ENCODE measurements around the gene PCDHA5. TPM values are rescaled to one million over a fixed set of nuclear protein-coding genes. Genes with fewer than 3 reads are reported as not detected.

PCDHA5 gene
- total and polyA plus RNA-seq, 10 of the 15 experiments (the other 5 are each of a cell fraction or from before 2014, with no cell fraction given): under 0.01 TPM; not detected in 9

DNA sequence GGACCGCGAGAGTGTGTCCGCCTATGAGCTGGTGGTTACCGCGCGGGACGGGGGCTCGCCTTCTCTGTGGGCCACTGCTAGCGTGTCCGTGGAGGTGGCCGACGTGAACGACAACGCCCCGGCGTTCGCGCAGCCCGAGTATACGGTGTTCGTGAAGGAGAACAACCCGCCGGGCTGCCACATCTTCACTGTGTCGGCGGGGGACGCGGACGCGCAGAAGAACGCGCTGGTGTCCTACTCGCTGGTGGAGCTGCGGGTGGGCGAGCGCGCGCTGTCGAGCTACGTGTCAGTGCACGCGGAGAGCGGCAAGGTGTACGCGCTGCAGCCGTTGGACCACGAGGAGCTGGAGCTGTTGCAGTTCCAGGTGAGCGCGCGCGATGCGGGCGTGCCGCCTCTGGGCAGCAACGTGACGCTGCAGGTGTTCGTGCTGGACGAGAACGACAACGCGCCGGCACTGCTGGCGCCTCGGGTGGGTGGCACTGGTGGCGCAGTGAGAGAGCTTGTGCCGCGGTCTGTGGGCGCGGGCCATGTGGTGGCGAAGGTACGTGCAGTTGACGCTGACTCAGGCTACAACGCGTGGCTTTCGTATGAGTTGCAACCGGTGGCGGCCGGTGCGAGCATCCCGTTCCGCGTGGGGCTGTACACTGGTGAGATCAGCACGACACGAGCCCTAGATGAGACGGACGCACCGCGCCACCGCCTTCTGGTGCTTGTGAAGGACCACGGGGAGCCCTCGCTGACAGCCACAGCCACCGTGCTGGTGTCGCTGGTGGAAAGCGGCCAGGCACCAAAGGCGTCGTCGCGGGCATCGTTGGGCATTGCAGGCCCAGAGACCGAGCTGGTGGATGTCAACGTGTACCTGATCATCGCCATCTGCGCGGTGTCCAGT is 14.5 kb downstream of the PCDHA5 start:
- H3K4me2 ChIP-seq (ENCODE audit: control insufficient read depth, insufficient read depth): no peak overlapping the region
- ATAC-seq (no peak), FAIRE-seq (no peak), DNase-seq (ENCODE audit: low read depth, low spot score) (no peak)
- no peak overlapping the region for H3K27ac ChIP-seq (ENCODE audit: control insufficient read depth, insufficient read depth)
- no peaks in the 10 kb centered on the region for H3K79me2 ChIP-seq (ENCODE audit: control insufficient read depth, insufficient read depth, low read length)
- H3K36me3 ChIP-seq (ENCODE audit: control insufficient read depth in 2 of 2, insufficient read depth in 2 of 2, low read length in 1 of 2): no peaks in the 10 kb centered on the region
- H3K9ac ChIP-seq (ENCODE audit: control insufficient read depth, insufficient read depth, low read length): no peak overlapping the region
- ChIA-PET SMC1A (ENCODE audit: uncharacterized antibody, unreplicated experiment) (no interaction called here), POLR2A (no interaction called here), CTCF (no interaction called here), RAD21 (ENCODE audit: unreplicated experiment) (no interaction called here)
- in situ Hi-C loops (cut with MboI) (no loop called here), intact Hi-C loops (cut with micrococcal nuclease; ENCODE audit: unreplicated experiment) (no loop called here)
- H3K9me3 ChIP-seq (replicated peaks; ENCODE audit: control insufficient read depth, insufficient read depth, low read length): no peaks in the 10 kb centered on the region; the same call in 2 of the 3 replicates
- no peaks in the 10 kb centered on the region for H3K4me1 ChIP-seq (ENCODE audit: control insufficient read depth, insufficient read depth, low read length)
- TF ChIP-seq CREM (IDR thresholded peaks at IDR 0.05; ENCODE audit: low read depth): no peak
- H3K4me3 ChIP-seq: no peak overlapping the region
- no TSS peak for BruUV-seq (replicated peaks)
- H4K20me1 ChIP-seq (ENCODE audit: control insufficient read depth, insufficient read depth): no peaks in the 10 kb centered on the region
- 88% methylated on average over 75 of the region's 103 CpGs for WGBS (ENCODE audit: insufficient coverage, insufficient replicate concordance, low lambda C conversion rate, missing lambda C conversion rate)
- no peaks in the 10 kb centered on the region for H3K27me3 ChIP-seq (replicated peaks in 1 of 2; ENCODE audit: control insufficient read depth in 2 of 2, insufficient read depth in 2 of 2, low read length in 1 of 2)
- H2AFZ ChIP-seq (ENCODE audit: control insufficient read depth, low read depth, low read length): no peak overlapping the region

DNA sequence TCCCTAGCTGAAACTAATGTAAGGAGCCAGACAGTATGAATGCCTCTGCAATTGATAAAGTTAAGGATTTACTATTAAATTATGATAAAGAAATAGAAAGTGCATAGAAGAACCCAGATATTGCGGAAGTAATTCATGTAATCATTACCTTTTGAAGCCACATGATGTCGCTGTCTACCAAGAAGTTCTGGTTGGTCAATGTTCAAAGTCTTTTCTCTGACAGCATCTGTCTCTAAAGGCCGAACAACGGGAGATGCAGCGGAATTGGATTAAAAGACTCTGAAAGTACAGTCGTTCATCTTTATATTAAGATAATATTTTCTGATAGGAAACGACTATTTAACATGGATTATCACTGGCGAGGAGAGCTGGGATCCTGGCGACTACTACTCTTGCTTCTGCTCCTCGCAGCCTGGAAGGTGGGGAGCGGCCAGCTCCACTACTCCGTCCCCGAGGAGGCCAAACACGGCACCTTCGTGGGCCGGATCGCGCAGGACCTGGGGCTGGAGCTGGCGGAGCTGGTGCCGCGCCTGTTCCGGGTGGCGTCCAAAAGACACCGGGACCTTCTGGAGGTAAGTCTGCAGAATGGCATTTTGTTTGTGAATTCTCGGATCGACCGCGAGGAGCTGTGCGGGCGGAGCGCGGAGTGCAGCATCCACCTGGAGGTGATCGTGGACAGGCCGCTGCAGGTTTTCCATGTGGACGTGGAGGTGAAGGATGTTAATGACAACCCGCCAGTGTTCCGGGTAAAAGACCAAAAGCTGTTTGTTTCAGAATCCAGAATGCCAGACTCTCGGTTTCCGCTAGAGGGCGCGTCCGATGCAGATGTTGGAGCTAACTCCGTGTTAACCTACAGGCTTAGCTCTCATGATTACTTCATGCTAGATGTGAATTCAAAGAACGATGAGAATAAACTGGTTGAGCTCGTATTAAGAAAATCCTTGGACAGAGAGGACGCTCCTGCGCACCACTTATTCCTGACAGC is 19.9 kb downstream of the PCDHA5 start, which contains the start of gene PCDHA8:
Gene PCDHA8 (plus strand): TSS at position 210 of the 985 bp plus-strand sequence. CDS start 135 bp downstream, at position 345.
- Histone ChIP-seq H4K20me1 (ENCODE audit: control insufficient read depth, insufficient read depth) (no peaks in the 10 kb centered on the region), H3K36me3 (ENCODE audit: control insufficient read depth in 2 of 2, insufficient read depth in 2 of 2, low read length in 1 of 2) (no peaks in the 10 kb centered on the region), H3K27me3 (replicated peaks in 1 of 2; ENCODE audit: control insufficient read depth in 2 of 2, insufficient read depth in 2 of 2, low read length in 1 of 2) (no peaks in the 10 kb centered on the region), H3K9me3 (replicated peaks; ENCODE audit: control insufficient read depth, insufficient read depth, low read length) (no peaks in the 10 kb centered on the region; the same call in 2 of the 3 replicates), H3K4me1 (ENCODE audit: control insufficient read depth, insufficient read depth, low read length) (no peaks in the 10 kb centered on the region), H3K79me2 (ENCODE audit: control insufficient read depth, insufficient read depth, low read length) (no peaks in the 10 kb centered on the region), H3K9ac (ENCODE audit: control insufficient read depth, insufficient read depth, low read length) (no peak within 1 kb of the TSS), H3K4me3 (no peak within 1 kb of the TSS), H3K4me2 (ENCODE audit: control insufficient read depth, insufficient read depth) (no peak within 1 kb of the TSS), H2AFZ (ENCODE audit: control insufficient read depth, low read depth, low read length) (no peak within 1 kb of the TSS), H3K27ac (ENCODE audit: control insufficient read depth, insufficient read depth) (no peak within 1 kb of the TSS)
- TF ChIP-seq CHD1 (IDR thresholded peaks at IDR 0.05; ENCODE audit: low read depth, low read length) (no peak), SMAD1 (IDR thresholded peaks at IDR 0.05; ENCODE audit: low read depth, partially characterized antibody) (no peak), EED (IDR thresholded peaks at IDR 0.05; ENCODE audit: low read depth) (no peak)
- TF ChIP-seq, protein P1, sequence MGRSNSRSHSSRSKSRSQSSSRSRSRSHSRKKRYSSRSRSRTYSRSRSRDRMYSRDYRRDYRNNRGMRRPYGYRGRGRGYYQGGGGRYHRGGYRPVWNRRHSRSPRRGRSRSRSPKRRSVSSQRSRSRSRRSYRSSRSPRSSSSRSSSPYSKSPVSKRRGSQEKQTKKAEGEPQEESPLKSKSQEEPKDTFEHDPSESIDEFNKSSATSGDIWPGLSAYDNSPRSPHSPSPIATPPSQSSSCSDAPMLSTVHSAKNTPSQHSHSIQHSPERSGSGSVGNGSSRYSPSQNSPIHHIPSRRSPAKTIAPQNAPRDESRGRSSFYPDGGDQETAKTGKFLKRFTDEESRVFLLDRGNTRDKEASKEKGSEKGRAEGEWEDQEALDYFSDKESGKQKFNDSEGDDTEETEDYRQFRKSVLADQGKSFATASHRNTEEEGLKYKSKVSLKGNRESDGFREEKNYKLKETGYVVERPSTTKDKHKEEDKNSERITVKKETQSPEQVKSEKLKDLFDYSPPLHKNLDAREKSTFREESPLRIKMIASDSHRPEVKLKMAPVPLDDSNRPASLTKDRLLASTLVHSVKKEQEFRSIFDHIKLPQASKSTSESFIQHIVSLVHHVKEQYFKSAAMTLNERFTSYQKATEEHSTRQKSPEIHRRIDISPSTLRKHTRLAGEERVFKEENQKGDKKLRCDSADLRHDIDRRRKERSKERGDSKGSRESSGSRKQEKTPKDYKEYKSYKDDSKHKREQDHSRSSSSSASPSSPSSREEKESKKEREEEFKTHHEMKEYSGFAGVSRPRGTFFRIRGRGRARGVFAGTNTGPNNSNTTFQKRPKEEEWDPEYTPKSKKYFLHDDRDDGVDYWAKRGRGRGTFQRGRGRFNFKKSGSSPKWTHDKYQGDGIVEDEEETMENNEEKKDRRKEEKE (IDR thresholded peaks at IDR 0.05): no peak
- TF ChIP-seq, protein P2, sequence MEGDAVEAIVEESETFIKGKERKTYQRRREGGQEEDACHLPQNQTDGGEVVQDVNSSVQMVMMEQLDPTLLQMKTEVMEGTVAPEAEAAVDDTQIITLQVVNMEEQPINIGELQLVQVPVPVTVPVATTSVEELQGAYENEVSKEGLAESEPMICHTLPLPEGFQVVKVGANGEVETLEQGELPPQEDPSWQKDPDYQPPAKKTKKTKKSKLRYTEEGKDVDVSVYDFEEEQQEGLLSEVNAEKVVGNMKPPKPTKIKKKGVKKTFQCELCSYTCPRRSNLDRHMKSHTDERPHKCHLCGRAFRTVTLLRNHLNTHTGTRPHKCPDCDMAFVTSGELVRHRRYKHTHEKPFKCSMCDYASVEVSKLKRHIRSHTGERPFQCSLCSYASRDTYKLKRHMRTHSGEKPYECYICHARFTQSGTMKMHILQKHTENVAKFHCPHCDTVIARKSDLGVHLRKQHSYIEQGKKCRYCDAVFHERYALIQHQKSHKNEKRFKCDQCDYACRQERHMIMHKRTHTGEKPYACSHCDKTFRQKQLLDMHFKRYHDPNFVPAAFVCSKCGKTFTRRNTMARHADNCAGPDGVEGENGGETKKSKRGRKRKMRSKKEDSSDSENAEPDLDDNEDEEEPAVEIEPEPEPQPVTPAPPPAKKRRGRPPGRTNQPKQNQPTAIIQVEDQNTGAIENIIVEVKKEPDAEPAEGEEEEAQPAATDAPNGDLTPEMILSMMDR (IDR thresholded peaks at IDR 0.05 in 2 of 3, conservative IDR thresholded peaks at IDR 0.05 in 1 of 3; ENCODE audit: control insufficient read depth in 2 of 3, extremely low read depth in 1 of 3, insufficient read depth in 1 of 3, low read depth in 3 of 3, low read length in 3 of 3): peak in 1 of 3 experiments; percentile 10; a peak in 1 of 6 replicates
- SMC1A ChIA-PET (ENCODE audit: uncharacterized antibody, unreplicated experiment): no interaction called here
- RAD21 ChIA-PET (ENCODE audit: unreplicated experiment): no interaction called here
- FAIRE-seq: no peak
- ATAC-seq: no peak
- intact Hi-C loops (cut with micrococcal nuclease; ENCODE audit: unreplicated experiment) (no loop called here), in situ Hi-C loops (cut with MboI) (no loop called here)
- no TSS peak for BruUV-seq (replicated peaks)
- no peak for DNase-seq (ENCODE audit: low read depth, low spot score)
- POLR2A ChIA-PET: no interaction called here
- CTCF ChIA-PET: interaction anchor here (0.7 to 1.4 kb wide), 2 partner anchors 20 to 48 kb away, joined by 3 read pairs; partner anchors contain the start of gene PCDHA5
- 59% methylated on average over 35 of the region's 47 CpGs for WGBS (ENCODE audit: insufficient coverage, insufficient replicate concordance, low lambda C conversion rate, missing lambda C conversion rate)
